Stimulated activated CD8-positive, alpha-beta memory T cell treated with anti-CD3 and anti-CD28 coated beads, Interleukin-15, amount 100 ng/mL, for 48 hours (primary cell): ENCODE measurements around the gene UTP25.
"Not testable (repeated sequence)": the region's sequence is repeated elsewhere in the genome, so short reads cannot be mapped to it uniquely, and the experiment has no call there.

Source experiments
- DNase-seq, 2 donors: peaks; one replicate each; pipeline ENCODE4 v3.0.0-alpha.2; 2020; ENCODE audit warnings: low read depth in 2 of 2

UTP25 gene, protein sequence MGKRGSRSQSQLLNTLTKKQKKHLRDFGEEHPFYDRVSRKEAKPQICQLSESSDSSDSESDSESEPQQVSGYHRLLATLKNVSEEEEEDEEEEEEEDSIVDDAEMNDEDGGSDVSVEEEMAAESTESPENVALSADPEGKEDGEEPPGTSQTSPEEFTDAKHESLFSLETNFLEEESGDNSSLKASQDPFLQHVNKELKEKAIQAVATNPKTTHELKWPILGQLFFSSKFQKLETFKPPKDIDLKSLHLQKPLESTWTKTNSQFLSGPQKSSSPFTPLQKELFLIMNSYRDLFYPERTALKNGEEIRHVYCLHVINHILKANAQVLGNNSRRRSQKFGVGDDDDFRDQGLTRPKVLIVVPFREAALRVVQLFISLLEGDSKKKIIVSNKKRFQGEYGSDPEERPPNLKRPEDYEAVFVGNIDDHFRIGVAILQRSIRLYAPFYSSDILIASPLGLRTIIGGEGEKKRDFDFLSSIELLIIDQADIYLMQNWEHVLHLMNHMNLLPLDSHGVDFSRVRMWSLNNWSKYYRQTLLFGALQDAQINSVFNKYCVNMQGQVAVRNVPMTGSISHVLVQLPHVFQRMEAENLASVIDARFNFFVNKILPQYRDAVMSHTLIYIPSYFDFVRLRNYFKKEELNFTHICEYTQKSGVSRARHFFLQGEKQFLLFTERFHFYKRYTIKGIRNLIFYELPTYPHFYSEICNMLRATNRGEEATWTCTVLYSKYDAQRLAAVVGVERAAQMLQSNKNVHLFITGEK

DNA sequence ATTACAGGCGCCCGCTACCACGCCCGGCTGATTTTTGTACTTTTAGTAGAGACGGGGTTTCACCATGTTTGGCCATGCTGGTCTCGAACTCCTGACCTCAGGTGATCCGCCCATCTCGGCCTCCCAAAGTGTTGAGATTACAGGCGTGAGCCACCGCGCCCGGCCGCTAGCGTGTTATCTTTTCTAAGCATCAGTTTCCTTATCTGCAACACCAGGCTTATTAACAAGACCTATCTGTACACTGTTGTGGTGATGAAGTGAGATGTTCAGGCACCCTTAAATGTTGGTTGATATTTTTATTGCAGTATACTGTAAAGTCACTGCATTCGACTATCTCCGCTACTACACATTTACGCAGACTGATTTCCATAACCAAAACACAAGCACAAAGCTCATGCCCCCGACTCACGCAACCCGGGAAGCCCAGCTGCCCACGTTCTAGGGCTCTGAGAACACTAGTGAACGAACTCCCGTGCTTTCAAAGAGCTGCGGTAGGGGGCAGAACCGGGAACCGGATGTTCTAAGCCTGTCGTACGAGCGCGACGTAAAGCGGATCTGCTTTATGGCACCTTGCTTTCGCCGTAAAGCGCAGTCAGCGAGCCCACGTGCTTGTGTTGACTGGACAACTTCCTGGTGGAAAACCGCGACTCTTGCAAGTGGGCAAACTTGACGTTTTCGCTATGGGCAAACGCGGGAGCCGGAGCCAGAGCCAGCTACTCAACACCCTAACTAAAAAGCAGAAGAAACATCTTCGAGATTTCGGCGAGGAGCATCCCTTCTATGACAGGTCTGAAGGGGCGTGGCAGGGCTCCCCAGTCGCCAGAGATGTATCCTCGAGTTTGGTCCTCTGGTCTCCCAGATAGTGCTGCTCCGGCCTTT lies at the start of gene UTP25:
TSS of gene UTP25 (plus strand) at position 589 of the 879 bp plus-strand sequence. CDS start at position 681, 92 bp downstream.
- DNase-seq = peak; percentile 87 to 89

GRCh38 chr1:209778102-209778501 lies 49.7 kb upstream of the UTP25 start:
- no peak for DNase-seq

GRCh38 chr1:209780268-209780667 lies 47.5 kb upstream of the UTP25 start:
- DNase-seq = no peak

- no peak for DNase-seq
Observed at GRCh38 chr1:209783386-209783785, 44.4 kb upstream of the UTP25 start.

DNA sequence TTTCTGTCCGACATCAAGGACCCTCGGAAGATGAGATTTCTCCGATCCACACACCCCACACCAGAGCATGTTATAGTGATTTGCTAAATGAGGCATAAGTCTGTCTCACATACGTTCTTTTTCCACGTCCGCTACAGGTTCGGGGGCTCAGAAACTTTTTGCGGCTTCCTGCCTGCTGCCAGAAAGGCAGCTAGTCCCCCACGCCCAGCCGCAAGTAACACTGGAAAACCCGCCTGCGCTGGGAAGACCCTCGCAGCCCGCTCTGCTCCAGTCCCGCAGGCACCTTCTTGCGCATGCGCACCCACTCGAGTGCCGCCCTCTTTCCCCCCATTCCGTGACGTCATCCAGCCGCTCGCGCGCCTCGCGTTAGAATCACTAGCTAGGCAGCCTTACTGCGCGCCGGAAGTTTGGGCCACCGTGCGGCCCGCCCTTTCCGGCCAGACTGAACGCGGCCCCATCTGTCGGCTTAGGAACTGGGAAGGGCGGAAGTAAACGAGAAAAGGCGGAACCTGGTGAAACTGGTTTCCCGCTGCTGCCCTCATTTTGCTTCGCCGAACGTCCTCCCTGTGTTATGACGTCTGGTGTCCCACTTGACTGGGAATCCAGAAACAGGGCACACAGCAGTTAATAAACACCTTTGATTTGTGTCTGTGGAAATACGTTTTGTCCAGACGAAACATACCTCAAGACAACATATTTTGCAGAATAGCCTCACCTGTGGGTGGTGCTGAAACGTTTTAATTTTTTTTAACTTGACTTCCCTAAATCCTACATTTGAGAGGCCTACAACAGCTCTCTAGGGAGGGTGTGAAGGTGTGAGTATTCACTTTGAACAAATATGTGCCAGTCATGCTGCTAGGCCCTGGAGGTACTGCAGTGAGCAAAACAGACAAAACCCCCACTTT lies 43.3 kb upstream of the UTP25 start, which contains the start of gene C1orf74:
TSS of gene C1orf74 (minus strand) at position 295 of the 905 bp plus-strand sequence. CDS start 925 bp downstream, outside the sequence.
- peak; percentile 99 to 100 for DNase-seq

GRCh38 chr1:209785592-209785991 lies 42.2 kb upstream of the UTP25 start:
- DNase-seq = no peak

DNA sequence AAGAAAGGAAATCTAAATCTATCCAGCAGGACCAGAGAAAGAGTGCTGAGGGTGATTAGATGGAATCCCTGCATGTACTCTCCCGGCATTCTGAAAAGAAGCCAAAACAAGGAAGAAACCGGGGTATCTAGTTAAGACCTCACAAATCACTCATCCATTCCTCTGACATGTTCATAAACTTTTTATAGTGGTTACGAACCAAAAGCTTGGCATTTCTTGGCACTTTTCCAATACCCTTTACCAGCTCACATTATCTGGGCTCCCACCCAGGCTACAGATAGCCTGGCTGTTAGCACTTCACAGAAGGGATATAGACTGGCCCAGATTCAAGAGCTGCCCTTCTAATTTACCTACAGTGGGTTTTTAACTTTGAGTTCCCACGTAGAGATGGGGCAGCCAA lies 41.6 kb upstream of the UTP25 start:
- DNase-seq = no peak

GRCh38 chr1:209787551-209787950 lies 40.2 kb upstream of the UTP25 start:
- no peak for DNase-seq

- no peak for DNase-seq
Observed at GRCh38 chr1:209789245-209789644, 38.5 kb upstream of the UTP25 start.

DNA sequence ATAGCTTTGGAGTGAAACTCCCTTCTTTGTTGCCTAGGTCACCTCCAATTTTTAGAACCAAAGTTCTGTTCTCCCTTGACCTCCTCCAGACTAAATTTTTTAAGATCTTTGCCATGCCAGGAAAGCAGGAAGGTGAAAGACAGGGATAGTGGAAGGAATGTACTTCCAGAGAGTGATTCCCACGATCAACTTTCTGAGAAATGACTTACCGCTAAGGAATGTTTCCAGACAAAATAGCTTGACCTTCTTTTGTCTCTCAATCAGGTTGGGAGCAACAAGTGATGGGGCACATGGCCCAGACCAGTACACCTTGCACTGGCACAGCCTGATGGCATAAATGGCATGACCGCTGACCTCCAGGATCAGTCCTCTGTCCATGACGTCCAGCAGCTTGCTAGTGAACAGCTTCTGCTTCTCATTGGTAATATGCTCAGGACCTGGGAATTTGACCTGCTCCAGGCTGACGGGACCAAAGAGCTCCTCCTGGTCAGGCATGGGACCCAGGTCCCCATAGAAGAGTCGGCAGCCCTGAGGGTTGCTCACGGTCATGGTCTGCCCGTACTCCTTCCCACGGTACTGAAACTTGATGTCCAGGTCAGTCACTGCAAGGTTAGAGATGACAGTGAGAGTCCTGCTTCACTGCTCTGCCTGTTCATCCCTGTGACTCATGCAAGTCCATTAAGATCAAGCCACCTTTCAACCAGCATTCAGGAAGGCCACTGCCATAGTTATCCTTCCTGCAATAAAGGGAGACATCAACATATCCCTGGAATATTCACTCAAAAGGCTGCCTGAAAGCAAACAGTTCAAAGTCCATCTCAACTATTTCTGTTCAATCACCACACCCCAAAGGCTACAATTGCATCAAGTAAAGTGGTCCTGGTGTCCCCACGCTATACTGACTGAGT lies 37.2 kb upstream of the UTP25 start:
- DNase-seq = no peak

DNA sequence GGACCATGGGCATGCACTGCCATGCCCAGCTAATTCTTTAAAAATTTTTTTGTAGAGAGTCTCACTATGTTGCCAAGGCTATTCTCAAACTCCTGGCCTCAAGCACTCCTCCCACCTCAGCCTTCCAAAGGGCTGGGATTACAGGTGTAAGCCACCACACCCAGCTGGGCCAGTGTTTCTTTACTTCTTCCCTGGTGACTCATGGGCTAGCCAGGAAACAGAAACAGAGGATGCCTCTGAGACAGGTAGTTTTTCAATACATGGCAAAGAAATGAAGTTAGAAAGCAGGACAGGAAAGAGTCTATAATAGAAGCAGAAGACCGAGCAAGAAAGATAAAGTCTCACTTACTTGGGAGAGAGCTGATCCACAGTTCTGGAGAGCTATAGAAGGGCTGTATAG lies 35.9 kb upstream of the UTP25 start:
- no peak for DNase-seq

GRCh38 chr1:209793711-209794110 lies 34.1 kb upstream of the UTP25 start:
- DNase-seq = not testable (repeated sequence)

- no peak for DNase-seq
Observed at GRCh38 chr1:209797978-209798639, 29.7 kb upstream of the UTP25 start.

GRCh38 chr1:209800984-209801834 lies 26.6 kb upstream of the UTP25 start:
- DNase-seq = no peak

DNA sequence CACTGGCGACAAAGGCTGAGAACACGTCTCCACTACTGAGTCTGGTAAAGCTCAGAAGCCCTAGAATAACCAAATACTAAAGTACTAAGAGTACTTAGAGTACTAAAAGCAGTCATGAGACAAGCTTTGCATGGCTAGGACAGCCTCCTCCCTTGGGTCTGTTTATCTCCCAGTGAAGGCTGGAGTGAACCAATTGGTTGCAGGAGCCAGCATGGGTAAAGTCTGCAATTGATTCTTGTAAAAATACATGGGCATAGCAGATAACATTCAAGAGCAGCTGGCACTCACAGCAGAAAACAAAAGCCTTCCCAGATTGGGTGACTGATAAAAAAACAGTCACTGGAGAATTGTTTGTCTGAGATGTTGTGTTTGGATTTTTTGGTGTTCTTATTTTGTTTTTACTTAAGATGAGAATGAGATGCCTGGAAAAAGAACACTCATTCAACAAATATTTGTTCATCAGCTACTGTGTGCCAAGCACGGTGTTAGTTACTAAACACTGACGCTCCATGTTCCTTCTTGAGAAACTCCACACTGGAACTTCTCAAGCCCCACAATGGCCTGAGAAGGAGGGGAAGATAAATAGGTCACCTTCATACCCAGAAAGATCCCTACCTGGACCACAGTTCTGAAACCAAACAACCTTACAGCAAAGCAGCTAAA lies 25.5 kb upstream of the UTP25 start:
- DNase-seq = no peak

DNA sequence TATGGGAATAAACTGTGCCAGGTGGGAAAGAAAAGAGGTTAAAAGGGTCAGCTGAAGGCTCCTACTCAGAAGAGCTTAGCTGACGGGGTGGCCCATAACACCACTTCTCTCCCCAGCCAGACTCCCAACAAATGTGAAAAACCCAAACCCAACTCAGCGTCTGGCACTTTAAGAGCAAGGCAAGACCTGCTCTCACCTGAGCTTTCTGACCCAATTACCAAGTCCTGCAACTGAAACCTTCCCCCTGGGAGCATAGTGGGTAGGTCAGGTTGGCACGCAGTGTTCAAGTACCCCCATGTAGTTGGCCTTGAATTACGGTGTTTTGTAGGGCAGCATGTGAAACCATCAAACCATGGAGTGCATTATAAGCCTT lies 25.0 kb upstream of the UTP25 start:
- no peak for DNase-seq

- no peak for DNase-seq
Observed at GRCh38 chr1:209803568-209803967, 24.2 kb upstream of the UTP25 start.

- DNase-seq = no peak
Observed at GRCh38 chr1:209805341-209805781, 22.4 kb upstream of the UTP25 start.
